HepG2 (cell line): ENCODE measurements around the gene CERS6. TPM values are rescaled to one million over a fixed set of nuclear protein-coding genes. Genes with fewer than 3 reads are reported as not detected.

ENCODE experiments used
- GZF1 ChIP-seq: sonication (generic); formaldehyde crosslinking; IDR thresholded peaks from 2 replicates; pipeline ENCODE4 v1.5.1; 2020; ENCODE audit warnings: mild to moderate bottlenecking, missing genetic modification reagents
- HNRNPUL1 ChIP-seq: fragments of 200-400 bp; formaldehyde crosslinking; IDR thresholded peaks from 2 replicates; pipeline ENCODE4 v1.6.1; 2017; ENCODE audit warnings: low read depth, mild to moderate bottlenecking, low read length, moderate library complexity
- JDP2 ChIP-seq: sonication (generic); formaldehyde crosslinking; IDR thresholded peaks from 2 replicates; pipeline ENCODE4 v1.8.1; 2022; ENCODE audit warnings: missing genetic modification reagents, borderline replicate concordance
- KMT2A ChIP-seq: sonication (generic); formaldehyde crosslinking; IDR thresholded peaks from 2 replicates; pipeline ENCODE4 v1.4.0; 2020; ENCODE audit warnings: missing genetic modification reagents
- LCORL ChIP-seq, 2 experiments: fragments of 450-650 bp in 1 of 2; sonication (generic) in 1 of 2; formaldehyde crosslinking in 1 of 2; IDR thresholded peaks; 2 replicates each; pipeline versions ENCODE4 v1.5.0 to v1.6.1; 2017 to 2020; ENCODE audit warnings: antibody characterized with exemption in 1 of 2, missing genetic modification reagents in 1 of 2
- MBNL3 ChIP-seq: fragments of 250-450 bp; sonication (Bioruptor Pico); conservative IDR thresholded peaks from 2 replicates; pipeline ENCODE4 v1.8.0; 2022; ENCODE audit warnings: mild to moderate bottlenecking, inconsistent platforms
- MXI1 ChIP-seq: IDR thresholded peaks from 3 replicates; pipeline ENCODE4 v1.6.1; 2012; ENCODE audit warnings: low read depth, low read length, inconsistent platforms, borderline replicate concordance
- PHF5A ChIP-seq: IDR thresholded peaks from one replicate; pipeline ENCODE4 v1.6.1; 2018; ENCODE audit warnings: low read depth, missing genetic modification reagents; ENCODE audit not compliant: unreplicated experiment
- RARG ChIP-seq: sonication (generic); formaldehyde crosslinking; IDR thresholded peaks from 2 replicates; pipeline ENCODE4 v1.4.0; 2020; ENCODE audit warnings: low read depth, mild to moderate bottlenecking, missing genetic modification reagents
- ZFP62 ChIP-seq: sonication (generic); formaldehyde crosslinking; IDR thresholded peaks from 2 replicates; pipeline ENCODE4 v1.4.0; 2020; ENCODE audit warnings: missing genetic modification reagents
- ZNF260 ChIP-seq: sonication (generic); formaldehyde crosslinking; IDR thresholded peaks from 2 replicates; pipeline ENCODE4 v1.4.0; 2020; ENCODE audit warnings: missing genetic modification reagents, low read depth, mild to moderate bottlenecking, borderline replicate concordance
- ZNF326 ChIP-seq: sonication (generic); formaldehyde crosslinking; IDR thresholded peaks from 2 replicates; pipeline ENCODE4 v1.4.0; 2020; ENCODE audit warnings: missing genetic modification reagents, borderline replicate concordance
- ZNF446 ChIP-seq: sonication (generic); formaldehyde crosslinking; IDR thresholded peaks from 2 replicates; pipeline ENCODE4 v1.5.0; 2020; ENCODE audit warnings: mild to moderate bottlenecking, missing genetic modification reagents
- ZSCAN20 ChIP-seq: sonication (generic); formaldehyde crosslinking; IDR thresholded peaks from 2 replicates; pipeline ENCODE4 v1.4.0; 2020; ENCODE audit warnings: missing genetic modification reagents, mild to moderate bottlenecking, borderline replicate concordance
- polyA plus RNA-seq, 8 experiments: library from polyadenylated mRNA; depleted of rRNA in 3 of 8; stranded (reverse) in 7 of 8; unstranded in 1 of 8; fragments of >200 nt; fragmentation: Illumina TruSeq in 4 of 8; extraction: Trizol in 4 of 8; gene quantifications; 2 replicates each; pipeline versions ENCODE4 v1.2.1 to v1.2.3, GENCODE V29; 2011 to 2016; ENCODE audit warnings: low read depth in 4 of 8, missing spikeins in 1 of 8, mixed read lengths in 1 of 8; ENCODE audit not compliant: insufficient read depth in 1 of 8
- total RNA-seq, 5 experiments: library from RNA; depleted of rRNA; stranded (reverse); fragments of >200 nt; fragmentation: Illumina TruSeq; extraction: Trizol; gene quantifications; 2 replicates each; pipeline ENCODE4 v1.2.3, GENCODE V29; 2016; ENCODE audit warnings: low read depth in 1 of 5
- TF ChIP-seq, protein P1 (sequence below), 2 experiments: fragments of 450-650 bp in 1 of 2; sonication (generic) in 1 of 2; formaldehyde crosslinking in 1 of 2; IDR thresholded peaks; 2 replicates each; pipeline versions ENCODE4 v1.6.1 to v1.8.0; 2016 to 2022; ENCODE audit warnings: antibody characterized with exemption in 1 of 2, mild to moderate bottlenecking in 1 of 2, missing genetic modification reagents in 1 of 2
- TF ChIP-seq, protein P2 (sequence below): sonication (generic); formaldehyde crosslinking; IDR thresholded peaks from 2 replicates; pipeline ENCODE4 v1.8.0; 2023; ENCODE audit warnings: mild to moderate bottlenecking, missing genetic modification reagents
- TF ChIP-seq, protein P3 (sequence below): sonication (generic); formaldehyde crosslinking; IDR thresholded peaks from 2 replicates; pipeline ENCODE4 v1.4.0; 2020; ENCODE audit warnings: missing genetic modification reagents, borderline replicate concordance

CERS6 gene
- total and polyA plus RNA-seq, 2 of the 13 experiments (the other 11 are each of a cell fraction or from before 2014, with no cell fraction given) = 10.1 to 20.3 TPM

DNA sequence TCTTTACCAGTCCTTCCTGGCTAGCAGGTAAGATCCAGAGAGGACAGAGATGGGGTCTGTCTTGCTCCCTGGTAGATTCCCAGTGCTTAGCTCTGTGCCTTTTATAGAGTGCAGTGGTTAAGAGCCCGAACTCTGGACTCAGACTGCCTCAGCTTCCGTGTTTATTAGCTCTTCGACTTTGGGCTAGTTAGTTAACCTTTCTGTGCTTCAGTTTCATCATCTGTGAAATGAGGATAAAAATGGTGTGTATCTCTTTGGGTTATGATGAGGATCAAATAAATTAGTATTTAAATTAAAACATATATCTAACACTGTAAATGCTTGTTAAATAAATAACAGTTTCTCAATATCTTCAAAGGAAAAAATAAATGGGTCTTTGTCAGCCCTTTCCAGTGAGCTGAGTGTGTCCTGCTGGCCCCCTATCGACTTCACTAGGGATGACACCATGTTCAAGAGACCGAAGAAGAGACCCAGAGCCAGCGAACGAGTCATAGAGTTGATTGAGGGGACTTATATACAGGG is 38.2 kb downstream of the CERS6 start (continued):
- TF ChIP-seq, protein P1, sequence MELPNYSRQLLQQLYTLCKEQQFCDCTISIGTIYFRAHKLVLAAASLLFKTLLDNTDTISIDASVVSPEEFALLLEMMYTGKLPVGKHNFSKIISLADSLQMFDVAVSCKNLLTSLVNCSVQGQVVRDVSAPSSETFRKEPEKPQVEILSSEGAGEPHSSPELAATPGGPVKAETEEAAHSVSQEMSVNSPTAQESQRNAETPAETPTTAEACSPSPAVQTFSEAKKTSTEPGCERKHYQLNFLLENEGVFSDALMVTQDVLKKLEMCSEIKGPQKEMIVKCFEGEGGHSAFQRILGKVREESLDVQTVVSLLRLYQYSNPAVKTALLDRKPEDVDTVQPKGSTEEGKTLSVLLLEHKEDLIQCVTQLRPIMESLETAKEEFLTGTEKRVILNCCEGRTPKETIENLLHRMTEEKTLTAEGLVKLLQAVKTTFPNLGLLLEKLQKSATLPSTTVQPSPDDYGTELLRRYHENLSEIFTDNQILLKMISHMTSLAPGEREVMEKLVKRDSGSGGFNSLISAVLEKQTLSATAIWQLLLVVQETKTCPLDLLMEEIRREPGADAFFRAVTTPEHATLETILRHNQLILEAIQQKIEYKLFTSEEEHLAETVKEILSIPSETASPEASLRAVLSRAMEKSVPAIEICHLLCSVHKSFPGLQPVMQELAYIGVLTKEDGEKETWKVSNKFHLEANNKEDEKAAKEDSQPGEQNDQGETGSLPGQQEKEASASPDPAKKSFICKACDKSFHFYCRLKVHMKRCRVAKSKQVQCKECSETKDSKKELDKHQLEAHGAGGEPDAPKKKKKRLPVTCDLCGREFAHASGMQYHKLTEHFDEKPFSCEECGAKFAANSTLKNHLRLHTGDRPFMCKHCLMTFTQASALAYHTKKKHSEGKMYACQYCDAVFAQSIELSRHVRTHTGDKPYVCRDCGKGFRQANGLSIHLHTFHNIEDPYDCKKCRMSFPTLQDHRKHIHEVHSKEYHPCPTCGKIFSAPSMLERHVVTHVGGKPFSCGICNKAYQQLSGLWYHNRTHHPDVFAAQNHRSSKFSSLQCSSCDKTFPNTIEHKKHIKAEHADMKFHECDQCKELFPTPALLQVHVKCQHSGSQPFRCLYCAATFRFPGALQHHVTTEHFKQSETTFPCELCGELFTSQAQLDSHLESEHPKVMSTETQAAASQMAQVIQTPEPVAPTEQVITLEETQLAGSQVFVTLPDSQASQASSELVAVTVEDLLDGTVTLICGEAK (IDR thresholded peaks at IDR 0.05) = no peak
- TF ChIP-seq, protein P1 (CRISPR knock-in tag; IDR thresholded peaks at IDR 0.05) = no peak
- TF ChIP-seq PHF5A (no peak), JDP2 (CRISPR knock-in tag) (no peak), ZFP62 (CRISPR knock-in tag) (no peak), RARG (CRISPR knock-in tag) (no peak), ZSCAN20 (CRISPR knock-in tag) (no peak), ZNF326 (CRISPR knock-in tag) (no peak), ZNF260 (CRISPR knock-in tag) (no peak), GZF1 (CRISPR knock-in tag) (no peak), MBNL3 (CRISPR knock-in tag) (no peak), ZNF446 (no peak), HNRNPUL1 (no peak), LCORL (IDR thresholded peaks at IDR 0.05) (no peak), LCORL (CRISPR knock-in tag; IDR thresholded peaks at IDR 0.05) (0 out of 2 replicates have a peak, but pooled peaks have one; percentile 3), MXI1 (no peak), KMT2A (CRISPR knock-in tag) (peak; percentile 50; the same call in 1 of the 2 replicates)
- TF ChIP-seq, protein P2, sequence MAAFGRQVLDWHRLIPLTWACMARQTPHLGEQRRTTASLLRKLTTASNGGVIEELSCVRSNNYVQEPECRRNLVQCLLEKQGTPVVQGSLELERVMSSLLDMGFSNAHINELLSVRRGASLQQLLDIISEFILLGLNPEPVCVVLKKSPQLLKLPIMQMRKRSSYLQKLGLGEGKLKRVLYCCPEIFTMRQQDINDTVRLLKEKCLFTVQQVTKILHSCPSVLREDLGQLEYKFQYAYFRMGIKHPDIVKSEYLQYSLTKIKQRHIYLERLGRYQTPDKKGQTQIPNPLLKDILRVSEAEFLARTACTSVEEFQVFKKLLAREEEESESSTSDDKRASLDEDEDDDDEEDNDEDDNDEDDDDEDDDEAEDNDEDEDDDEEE (CRISPR knock-in tag) = no peak
- TF ChIP-seq, protein P3, sequence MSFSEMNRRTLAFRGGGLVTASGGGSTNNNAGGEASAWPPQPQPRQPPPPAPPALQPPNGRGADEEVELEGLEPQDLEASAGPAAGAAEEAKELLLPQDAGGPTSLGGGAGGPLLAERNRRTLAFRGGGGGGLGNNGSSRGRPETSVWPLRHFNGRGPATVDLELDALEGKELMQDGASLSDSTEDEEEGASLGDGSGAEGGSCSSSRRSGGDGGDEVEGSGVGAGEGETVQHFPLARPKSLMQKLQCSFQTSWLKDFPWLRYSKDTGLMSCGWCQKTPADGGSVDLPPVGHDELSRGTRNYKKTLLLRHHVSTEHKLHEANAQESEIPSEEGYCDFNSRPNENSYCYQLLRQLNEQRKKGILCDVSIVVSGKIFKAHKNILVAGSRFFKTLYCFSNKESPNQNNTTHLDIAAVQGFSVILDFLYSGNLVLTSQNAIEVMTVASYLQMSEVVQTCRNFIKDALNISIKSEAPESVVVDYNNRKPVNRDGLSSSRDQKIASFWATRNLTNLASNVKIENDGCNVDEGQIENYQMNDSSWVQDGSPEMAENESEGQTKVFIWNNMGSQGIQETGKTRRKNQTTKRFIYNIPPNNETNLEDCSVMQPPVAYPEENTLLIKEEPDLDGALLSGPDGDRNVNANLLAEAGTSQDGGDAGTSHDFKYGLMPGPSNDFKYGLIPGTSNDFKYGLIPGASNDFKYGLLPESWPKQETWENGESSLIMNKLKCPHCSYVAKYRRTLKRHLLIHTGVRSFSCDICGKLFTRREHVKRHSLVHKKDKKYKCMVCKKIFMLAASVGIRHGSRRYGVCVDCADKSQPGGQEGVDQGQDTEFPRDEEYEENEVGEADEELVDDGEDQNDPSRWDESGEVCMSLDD (CRISPR knock-in tag) = no peak
